ENCODE results near the gene HPS3. TPM values are rescaled to one million over a fixed set of nuclear protein-coding genes. Genes with fewer than 3 reads are reported as not detected.
A peak's percentile ranks its signal among the peaks of the same experiment; 100 is the strongest.

Gene HPS3
- total RNA-seq, 4 donors from 2014 or later: 3.1 to 5.5 (median 4.4) TPM

DNA sequence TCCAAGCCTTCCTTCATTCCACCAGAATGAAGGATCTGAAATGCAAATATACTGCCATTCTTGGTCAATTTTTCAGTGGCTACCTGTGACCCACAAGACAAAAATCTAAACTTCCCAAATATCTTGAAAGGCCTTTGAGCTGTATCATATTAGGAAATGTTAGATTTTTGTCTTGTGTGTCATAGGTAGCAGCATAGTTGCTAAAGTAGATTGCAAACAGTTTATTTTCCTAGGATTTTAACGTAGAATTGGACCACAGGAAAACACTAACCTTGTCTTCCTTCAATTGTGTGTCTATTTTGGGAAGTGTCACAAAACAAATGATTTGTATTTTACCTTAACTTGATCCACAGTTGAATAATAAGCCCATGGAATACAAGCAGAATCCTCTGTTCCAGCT lies 49.8 kb downstream of the HPS3 start:
- Histone ChIP-seq H3K36me3 (no peaks in the 10 kb centered on the region), H3K4me3 (no peak overlapping the region), H3K9me3 (no peaks in the 10 kb centered on the region), H3K27me3 (no peaks in the 10 kb centered on the region), H3K4me1 (peaks cover 16 to 21% of the 10 kb centered on the region in 2 donors), H3K27ac (peak overlapping the region; percentile 74 to 84 (median 81))
- intact Hi-C loops (cut with DNase I; ENCODE audit: low total_unique reads) (no loop called here), in situ Hi-C loops (cut with MboI; ENCODE audit: low sequenced_read_pairs in 4 of 4) (no loop called here)
- DNase-seq (no peak), ATAC-seq (no peak)
- no peak for TF ChIP-seq POLR2A (IDR thresholded peaks at IDR 0.05)
- TF ChIP-seq, protein P1, sequence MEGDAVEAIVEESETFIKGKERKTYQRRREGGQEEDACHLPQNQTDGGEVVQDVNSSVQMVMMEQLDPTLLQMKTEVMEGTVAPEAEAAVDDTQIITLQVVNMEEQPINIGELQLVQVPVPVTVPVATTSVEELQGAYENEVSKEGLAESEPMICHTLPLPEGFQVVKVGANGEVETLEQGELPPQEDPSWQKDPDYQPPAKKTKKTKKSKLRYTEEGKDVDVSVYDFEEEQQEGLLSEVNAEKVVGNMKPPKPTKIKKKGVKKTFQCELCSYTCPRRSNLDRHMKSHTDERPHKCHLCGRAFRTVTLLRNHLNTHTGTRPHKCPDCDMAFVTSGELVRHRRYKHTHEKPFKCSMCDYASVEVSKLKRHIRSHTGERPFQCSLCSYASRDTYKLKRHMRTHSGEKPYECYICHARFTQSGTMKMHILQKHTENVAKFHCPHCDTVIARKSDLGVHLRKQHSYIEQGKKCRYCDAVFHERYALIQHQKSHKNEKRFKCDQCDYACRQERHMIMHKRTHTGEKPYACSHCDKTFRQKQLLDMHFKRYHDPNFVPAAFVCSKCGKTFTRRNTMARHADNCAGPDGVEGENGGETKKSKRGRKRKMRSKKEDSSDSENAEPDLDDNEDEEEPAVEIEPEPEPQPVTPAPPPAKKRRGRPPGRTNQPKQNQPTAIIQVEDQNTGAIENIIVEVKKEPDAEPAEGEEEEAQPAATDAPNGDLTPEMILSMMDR (IDR thresholded peaks at IDR 0.05 in 4 of 5, conservative IDR thresholded peaks at IDR 0.05 in 1 of 5): no peak

DNA sequence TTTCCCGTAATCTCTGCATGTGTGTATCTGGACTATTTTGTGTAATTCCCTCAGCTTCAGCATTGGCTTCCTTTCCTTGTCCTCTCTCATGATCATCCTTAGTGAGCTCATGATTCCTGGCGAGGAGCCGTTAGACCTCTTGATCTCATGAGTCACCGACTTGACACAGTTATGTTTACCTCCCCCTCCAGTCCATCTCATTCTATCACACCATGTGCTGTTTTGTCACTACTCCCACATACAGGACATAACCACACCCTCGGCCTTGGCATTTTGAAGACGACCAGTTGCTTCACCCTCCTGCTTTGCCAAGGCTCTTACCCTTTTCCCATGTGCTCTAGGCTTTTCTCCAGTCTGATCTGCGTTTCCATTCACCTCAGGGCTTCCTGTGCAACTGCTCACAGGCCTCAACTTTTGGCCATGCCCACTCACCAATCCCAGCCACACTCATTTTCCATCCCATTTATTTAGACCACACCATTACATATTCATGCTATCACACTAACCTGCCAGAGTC lies 50.7 kb downstream of the HPS3 start:
- intact Hi-C loops (cut with DNase I; ENCODE audit: low total_unique reads): loop anchor here (1.0 to 5.0 kb wide), 2 partner anchors 47 to 51 kb away; partner anchors contain the start of gene HPS3

GRCh38 chr3:149181182-149181581 lies 51.7 kb downstream of the HPS3 start:
- TF ChIP-seq POLR2A (IDR thresholded peaks at IDR 0.05): no peak
- TF ChIP-seq, protein P1 (IDR thresholded peaks at IDR 0.05 in 4 of 5, conservative IDR thresholded peaks at IDR 0.05 in 1 of 5): no peak

More for the DNA sequence above, 50.7 kb downstream of the HPS3 start:
- Histone ChIP-seq H3K36me3 (no peaks in the 10 kb centered on the region), H3K4me3 (no peak overlapping the region), H3K27ac (peak overlapping the region; percentile 81 to 84 (median 82)), H3K27me3 (no peaks in the 10 kb centered on the region), H3K4me1 (peaks cover 16 to 21% of the 10 kb centered on the region in 2 donors), H3K9me3 (no peaks in the 10 kb centered on the region)
- DNase-seq (peak; percentile 94 to 97), ATAC-seq (peak; percentile 99)
- TF ChIP-seq POLR2A (IDR thresholded peaks at IDR 0.05): peak in 1 of 2 donors; percentile 25
- TF ChIP-seq, protein P1 (IDR thresholded peaks at IDR 0.05 in 4 of 5, conservative IDR thresholded peaks at IDR 0.05 in 1 of 5): no peak
- in situ Hi-C loops (cut with MboI; ENCODE audit: low sequenced_read_pairs in 4 of 4): no loop called here

DNA sequence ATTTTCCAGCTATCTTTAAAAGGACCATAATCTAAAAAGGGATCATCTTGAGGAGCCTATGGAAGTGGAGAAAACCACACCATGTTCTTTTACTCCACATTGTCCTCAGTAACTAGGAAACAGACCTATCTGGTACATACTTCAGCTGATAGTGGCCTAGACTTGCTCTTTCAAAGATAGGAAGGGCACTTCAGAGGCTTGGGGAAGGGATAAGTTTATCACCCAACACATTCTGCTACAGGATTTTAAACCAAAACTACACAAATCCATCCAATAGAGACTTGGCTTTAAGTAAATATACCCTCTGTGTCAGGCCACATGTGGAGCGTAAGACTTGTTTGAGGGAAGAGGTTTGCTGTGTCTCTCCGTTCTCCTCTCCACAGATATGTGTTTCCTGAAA lies 56.8 kb downstream of the HPS3 start:
- no peaks in the 10 kb centered on the region for H3K9me3 ChIP-seq
- ATAC-seq (no peak), DNase-seq (no peak)
- H3K4me1 ChIP-seq: peaks cover 0 to under 1% of the 10 kb centered on the region in 2 donors
- intact Hi-C loops (cut with DNase I; ENCODE audit: low total_unique reads): no loop called here
- H3K36me3 ChIP-seq: no peaks in the 10 kb centered on the region
- no peaks in the 10 kb centered on the region for H3K27me3 ChIP-seq
- no peak overlapping the region for H3K4me3 ChIP-seq
- in situ Hi-C loops (cut with MboI; ENCODE audit: low sequenced_read_pairs in 4 of 4): no loop called here
- TF ChIP-seq, protein P1 (IDR thresholded peaks at IDR 0.05 in 4 of 5, conservative IDR thresholded peaks at IDR 0.05 in 1 of 5): no peak
- TF ChIP-seq POLR2A (IDR thresholded peaks at IDR 0.05): no peak
- H3K27ac ChIP-seq: no peak overlapping the region

More at GRCh38 chr3:149181182-149181581, 51.7 kb downstream of the HPS3 start:
- intact Hi-C loops (cut with DNase I; ENCODE audit: low total_unique reads): loop anchor here (5.0 kb wide), 1 partner anchor 46 kb away; no protein-coding TSS in a partner anchor
- peaks cover 16 to 21% of the 10 kb centered on the region in 2 donors for H3K4me1 ChIP-seq
- H3K36me3 ChIP-seq: no peaks in the 10 kb centered on the region
- ATAC-seq (no peak), DNase-seq (no peak)
- no peaks in the 10 kb centered on the region for H3K9me3 ChIP-seq
- H3K27ac ChIP-seq: peak overlapping the region in 3 of 4 donors; percentile 81 to 84 (median 81)
- no peaks in the 10 kb centered on the region for H3K27me3 ChIP-seq
- in situ Hi-C loops (cut with MboI; ENCODE audit: low sequenced_read_pairs in 4 of 4): no loop called here
- no peak overlapping the region for H3K4me3 ChIP-seq
